NCI-H226 (cell line): ENCODE results near the gene TMPRSS11A.

Experiments
- DNase-seq: peaks from one replicate; pipeline ENCODE4 v3.0.0-alpha.2; 2015

The TMPRSS11A gene

GRCh38 chr4:67963356-67963755, at the start of gene TMPRSS11A:
Gene TMPRSS11A, minus strand, starts transcription at chr4:67963493. Its CDS starts 100 bp downstream, at chr4:67963393.
- no peak for DNase-seq

- DNase-seq, result peak; percentile 61
These were observed 48.4 kb upstream of the TMPRSS11A start for GRCh38 chr4:68011684-68012083.

- DNase-seq, result no peak
These were observed 39.6 kb upstream of the TMPRSS11A start for GRCh38 chr4:68002906-68003305.

GRCh38 chr4:67996127-67996526, 32.8 kb upstream of the TMPRSS11A start:
- DNase-seq, result peak; percentile 3

GRCh38 chr4:67988991-67989390, 25.7 kb upstream of the TMPRSS11A start:
- DNase-seq, result peak; percentile 74

GRCh38 chr4:67983333-67983732, 20.0 kb upstream of the TMPRSS11A start:
- DNase-seq, result peak; percentile 75

GRCh38 chr4:67980512-67980911, 17.2 kb upstream of the TMPRSS11A start:
- DNase-seq, result no peak

- DNase-seq, result no peak
These were observed 10.3 kb upstream of the TMPRSS11A start for GRCh38 chr4:67973608-67974007.

GRCh38 chr4:67954890-67955289, 8.4 kb downstream of the TMPRSS11A start:
- no peak for DNase-seq

- no peak for DNase-seq
These were observed 22.2 kb downstream of the TMPRSS11A start for GRCh38 chr4:67941074-67941473.

- DNase-seq, result no peak
These were observed 22.8 kb downstream of the TMPRSS11A start for GRCh38 chr4:67940506-67940905.

- DNase-seq, result no peak
These were observed 24.1 kb downstream of the TMPRSS11A start for GRCh38 chr4:67939195-67939594.

- no peak for DNase-seq
These were observed 27.4 kb downstream of the TMPRSS11A start for GRCh38 chr4:67935888-67936287.

GRCh38 chr4:67934628-67935027, 28.7 kb downstream of the TMPRSS11A start:
- no peak for DNase-seq

GRCh38 chr4:67933755-67934154, 29.5 kb downstream of the TMPRSS11A start:
- DNase-seq, result peak; percentile 14

GRCh38 chr4:67933038-67933437, 30.3 kb downstream of the TMPRSS11A start:
- DNase-seq, result no peak

GRCh38 chr4:67931256-67931655, 32.0 kb downstream of the TMPRSS11A start:
- no peak for DNase-seq

- peak; percentile 67 for DNase-seq
These were observed 33.9 kb downstream of the TMPRSS11A start for GRCh38 chr4:67929426-67929825.

GRCh38 chr4:67928546-67928945, 34.7 kb downstream of the TMPRSS11A start:
- DNase-seq, result peak; percentile 35

GRCh38 chr4:67927251-67927650, 36.0 kb downstream of the TMPRSS11A start:
- no peak for DNase-seq

GRCh38 chr4:67926485-67926884, 36.8 kb downstream of the TMPRSS11A start:
- no peak for DNase-seq

GRCh38 chr4:67922697-67923096, 40.6 kb downstream of the TMPRSS11A start:
- DNase-seq, result no peak

- no peak for DNase-seq
These were observed 44.9 kb downstream of the TMPRSS11A start for GRCh38 chr4:67918428-67918827.

- no peak for DNase-seq
These were observed 47.8 kb downstream of the TMPRSS11A start for GRCh38 chr4:67915400-67915966.

- no peak for DNase-seq
These were observed 51.2 kb downstream of the TMPRSS11A start for GRCh38 chr4:67912080-67912479.
